GM06990 (cell line): ENCODE measurements around the gene LIN28A.

ENCODE experiments used
- DNase-seq: peaks from one replicate; pipeline ENCODE4 v3.0.0-alpha.2; 2011; ENCODE audit not compliant: insufficient read length; ENCODE audit errors: extremely low read depth
- H3K27me3 ChIP-seq: replicated peaks from 2 replicates; pipeline ENCODE4 v1.6.0; 2011; ENCODE audit warnings: low read length; ENCODE audit not compliant: control insufficient read depth, insufficient read depth
- H3K36me3 ChIP-seq: 2 replicates; pipeline ENCODE4 v1.5.1; 2011; ENCODE audit warnings: low read length; ENCODE audit not compliant: control insufficient read depth, insufficient read depth
- H3K4me3 ChIP-seq: replicated peaks from 2 replicates; pipeline ENCODE4 v1.5.1; 2011; ENCODE audit warnings: low read depth, mild to moderate bottlenecking, control low read depth, low read length
- CTCF ChIP-seq: IDR thresholded peaks from 2 replicates; pipeline ENCODE4 v1.5.1; 2011; ENCODE audit warnings: low read length, control low read depth, mild to moderate bottlenecking, inconsistent platforms; ENCODE audit not compliant: insufficient read depth, poor library complexity, severe bottlenecking

The LIN28A gene

GRCh38 chr1:26431979-26432695 lies 21.5 kb downstream of the LIN28A start, which contains the start of gene DHDDS:
Gene DHDDS, plus strand, starts transcription at chr1:26432321. Its CDS starts 625 bp downstream, at chr1:26432946.
- DNase-seq, result peak; percentile 97
- no peak for TF ChIP-seq CTCF
- Histone ChIP-seq H3K4me3 (peak within 1 kb of the TSS; percentile 87), H3K27me3 (no peaks in the 10 kb centered on the region), H3K36me3 (no peaks in the 10 kb centered on the region; the same call in 1 of the 2 replicates)

- Histone ChIP-seq H3K36me3 (peaks cover 1% of the 10 kb centered on the region), H3K27me3 (no peaks in the 10 kb centered on the region), H3K4me3 (peak overlapping the region; percentile 87)
- no peak for DNase-seq
- no peak for TF ChIP-seq CTCF
Observed at GRCh38 chr1:26432793-26433192, 22.2 kb downstream of the LIN28A start.

- Histone ChIP-seq H3K36me3 (peaks cover 7% of the 10 kb centered on the region), H3K4me3 (no peak overlapping the region), H3K27me3 (no peaks in the 10 kb centered on the region)
- TF ChIP-seq CTCF, result no peak
- DNase-seq, result no peak
Observed at GRCh38 chr1:26434161-26434752, 23.6 kb downstream of the LIN28A start.

- no peaks in the 10 kb centered on the region for H3K27me3 ChIP-seq
- H3K36me3 ChIP-seq, result peaks cover 12% of the 10 kb centered on the region
- no peak for DNase-seq
- H3K4me3 ChIP-seq, result no peak overlapping the region
- no peak for TF ChIP-seq CTCF
Observed at GRCh38 chr1:26438041-26438440, 27.4 kb downstream of the LIN28A start.

- H3K4me3 ChIP-seq, result no peak overlapping the region
- H3K36me3 ChIP-seq, result peaks cover 24% of the 10 kb centered on the region
- TF ChIP-seq CTCF, result no peak
- no peak for DNase-seq
- H3K27me3 ChIP-seq, result no peaks in the 10 kb centered on the region
Observed at GRCh38 chr1:26440259-26440658, 29.6 kb downstream of the LIN28A start.
